Transverse colon (tissue), 4 donors: Measurements from ENCODE around the gene NCK2. TPM values are rescaled to one million over a fixed set of nuclear protein-coding genes. Genes with fewer than 3 reads are reported as not detected.
A peak's percentile ranks its signal among the peaks of the same experiment; 100 is the strongest.

ENCODE experiments used
- DNase-seq: peaks from one replicate; pipeline ENCODE4 v3.0.0-alpha.2; 2019
- H3K27ac ChIP-seq, 4 donors: fragments of 200-600 bp; sonication (generic); 2 replicates each; pipeline ENCODE4 v1.5.1; 2016 to 2018; ENCODE audit warnings: inconsistent platforms in 4 of 4
- H3K27me3 ChIP-seq: fragments of 200-600 bp; sonication (generic); 2 replicates; pipeline ENCODE4 v1.5.1; 2017; ENCODE audit warnings: inconsistent platforms
- H3K36me3 ChIP-seq, 4 donors: fragments of 200-600 bp; sonication (generic); 2 replicates each; pipeline ENCODE4 v1.5.1; 2017 to 2019; ENCODE audit warnings: inconsistent platforms in 4 of 4
- H3K4me1 ChIP-seq, 4 donors: fragments of 200-600 bp; sonication (generic); 2 replicates each; pipeline ENCODE4 v1.5.1; 2017 to 2020; ENCODE audit warnings: inconsistent platforms in 4 of 4
- H3K4me3 ChIP-seq, 4 donors: fragments of 200-600 bp; sonication (generic); 1 replicate in 1 of 4; 2 replicates in 3 of 4; pipeline versions ENCODE4 v1.5.1 to v1.6.1; 2017 to 2019; ENCODE audit warnings: inconsistent platforms in 4 of 4
- H3K9me3 ChIP-seq, 2 donors: fragments of 200-600 bp; sonication (generic); 2 replicates each; pipeline ENCODE4 v1.5.1; 2017 to 2019; ENCODE audit warnings: inconsistent platforms in 2 of 2
- EP300 ChIP-seq: sonication (generic); formaldehyde crosslinking; IDR thresholded peaks from one replicate; pipeline ENCODE4 v1.6.1; 2017; ENCODE audit warnings: antibody characterized with exemption, low read depth
- POLR2A ChIP-seq: fragments of 450-650 bp; IDR thresholded peaks from one replicate; pipeline ENCODE4 v1.6.1; 2016; ENCODE audit warnings: antibody characterized with exemption, mild to moderate bottlenecking, moderate library complexity
- POLR2AphosphoS5 ChIP-seq, 3 donors: sonication (generic); formaldehyde crosslinking; IDR thresholded peaks; one replicate each; pipeline ENCODE4 v1.6.1; 2016; ENCODE audit warnings: antibody characterized with exemption in 3 of 3
- WGBS, 2 donors: methylation state at CpG; one replicate each; pipeline ENCODE4 v1.1.5; 2018; ENCODE audit warnings: low coverage in 1 of 2; 5-methylcytosine and 5-hydroxymethylcytosine counted together
- in situ Hi-C, 4 donors: fragments of 200-750 bp; cut with MboI; loops; one replicate each; pipeline versions ENCODE4 v1.15.0 to v1.15.1; 2017; ENCODE audit warnings: low sequenced_read_pairs in 3 of 4, low pct_ligation_motif_present in 1 of 4, low pct_unique_long_range_greater_than_20kb in 1 of 4
- intact Hi-C: fragments of 100-400 bp; cut with DNase I; formaldehyde crosslinking; loops from one replicate; pipeline ENCODE4 v1.15.1; 2023; ENCODE audit warnings: low total_unique reads
- total RNA-seq, 4 donors: library from RNA; depleted of rRNA; stranded (reverse); fragments of >200 nt; gene quantifications; one replicate each; pipeline ENCODE4 v1.1.0, GENCODE V29; 2016
- TF ChIP-seq, protein P1 (sequence below), 5 experiments: fragments of 200-600 bp in 3 of 5; fragments of 450-650 bp in 2 of 5; sonication (generic) in 3 of 5; IDR thresholded peaks; 1 replicate in 2 of 5; 2 replicates in 3 of 5; pipeline ENCODE4 v1.5.1; 2016 to 2017; ENCODE audit warnings: antibody characterized with exemption in 5 of 5, inconsistent platforms in 3 of 5, mild to moderate bottlenecking in 2 of 5, moderate library complexity in 1 of 5

The NCK2 gene
- total RNA-seq, 4 donors from 2014 or later: 42.2 to 74.1 (median 59.9) TPM

- no peak for TF ChIP-seq EP300
- no peak for TF ChIP-seq POLR2A
- TF ChIP-seq, protein P1, sequence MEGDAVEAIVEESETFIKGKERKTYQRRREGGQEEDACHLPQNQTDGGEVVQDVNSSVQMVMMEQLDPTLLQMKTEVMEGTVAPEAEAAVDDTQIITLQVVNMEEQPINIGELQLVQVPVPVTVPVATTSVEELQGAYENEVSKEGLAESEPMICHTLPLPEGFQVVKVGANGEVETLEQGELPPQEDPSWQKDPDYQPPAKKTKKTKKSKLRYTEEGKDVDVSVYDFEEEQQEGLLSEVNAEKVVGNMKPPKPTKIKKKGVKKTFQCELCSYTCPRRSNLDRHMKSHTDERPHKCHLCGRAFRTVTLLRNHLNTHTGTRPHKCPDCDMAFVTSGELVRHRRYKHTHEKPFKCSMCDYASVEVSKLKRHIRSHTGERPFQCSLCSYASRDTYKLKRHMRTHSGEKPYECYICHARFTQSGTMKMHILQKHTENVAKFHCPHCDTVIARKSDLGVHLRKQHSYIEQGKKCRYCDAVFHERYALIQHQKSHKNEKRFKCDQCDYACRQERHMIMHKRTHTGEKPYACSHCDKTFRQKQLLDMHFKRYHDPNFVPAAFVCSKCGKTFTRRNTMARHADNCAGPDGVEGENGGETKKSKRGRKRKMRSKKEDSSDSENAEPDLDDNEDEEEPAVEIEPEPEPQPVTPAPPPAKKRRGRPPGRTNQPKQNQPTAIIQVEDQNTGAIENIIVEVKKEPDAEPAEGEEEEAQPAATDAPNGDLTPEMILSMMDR (IDR thresholded peaks at IDR 0.05): no peak
- no peak for TF ChIP-seq POLR2AphosphoS5 (IDR thresholded peaks at IDR 0.05)
- intact Hi-C loops: no loop called here
- DNase-seq: no peak
- in situ Hi-C loops: no loop called here
- no peaks in the 10 kb centered on the region for H3K9me3 ChIP-seq
- no peaks in the 10 kb centered on the region for H3K36me3 ChIP-seq
- peak overlapping the region in 1 of 4 donors; percentile 9 for H3K27ac ChIP-seq
- peaks cover 3 to 29% (median 8%) of the 10 kb centered on the region in 4 donors for H3K4me1 ChIP-seq
- no peak overlapping the region for H3K4me3 ChIP-seq
- WGBS, 2 donors: 57 to 64% methylated on average over 3 to 8 of the region's 8 CpGs
- no peaks in the 10 kb centered on the region for H3K27me3 ChIP-seq
Measured at GRCh38 chr2:105858868-105859693, 114.4 kb downstream of the NCK2 start.

DNA sequence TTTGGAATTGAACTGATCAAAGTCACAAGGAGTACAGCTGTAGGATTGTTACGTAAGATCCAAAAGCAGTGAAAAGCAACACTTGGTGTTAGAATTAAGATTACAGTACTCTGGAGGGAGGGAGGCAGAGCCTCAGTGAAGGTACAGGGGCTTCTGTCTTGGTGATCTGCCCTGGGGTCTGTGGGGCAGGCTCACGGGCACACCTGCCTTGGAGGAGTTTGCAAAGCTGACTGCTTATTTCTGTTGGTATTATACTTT, 114.9 kb downstream of the NCK2 start:
- intact Hi-C loops: no loop called here
- Histone ChIP-seq H3K4me1 (peaks cover 3 to 28% (median 8%) of the 10 kb centered on the region in 4 donors), H3K27me3 (no peaks in the 10 kb centered on the region), H3K9me3 (no peaks in the 10 kb centered on the region), H3K4me3 (no peak overlapping the region), H3K27ac (no peak overlapping the region), H3K36me3 (no peaks in the 10 kb centered on the region)
- no peak for TF ChIP-seq POLR2AphosphoS5 (IDR thresholded peaks at IDR 0.05)
- no peak for TF ChIP-seq POLR2A
- TF ChIP-seq EP300: no peak
- TF ChIP-seq, protein P1 (IDR thresholded peaks at IDR 0.05): no peak
- in situ Hi-C loops: no loop called here
- no peak for DNase-seq
- 87 to 94% methylated on average over 2 of the region's 2 CpGs for WGBS, 2 donors

- Histone ChIP-seq H3K36me3 (no peaks in the 10 kb centered on the region), H3K4me3 (no peak overlapping the region), H3K9me3 (no peaks in the 10 kb centered on the region), H3K27ac (no peak overlapping the region), H3K4me1 (peaks cover 3 to 28% (median 8%) of the 10 kb centered on the region in 4 donors), H3K27me3 (no peaks in the 10 kb centered on the region)
- intact Hi-C loops: no loop called here
- in situ Hi-C loops: no loop called here
- DNase-seq: no peak
- TF ChIP-seq, protein P1 (IDR thresholded peaks at IDR 0.05): no peak
- TF ChIP-seq EP300: no peak
- TF ChIP-seq POLR2A: no peak
- TF ChIP-seq POLR2AphosphoS5 (IDR thresholded peaks at IDR 0.05): no peak
- WGBS, 2 donors: 92 to 97% methylated on average over 2 to 10 of the region's 10 CpGs
Measured at GRCh38 chr2:105860567-105860966, 115.9 kb downstream of the NCK2 start.

GRCh38 chr2:105861200-105861599, 116.5 kb downstream of the NCK2 start:
- WGBS, 2 donors: 50 to 64% methylated on average over 3 to 7 of the region's 7 CpGs
- no peaks in the 10 kb centered on the region for H3K27me3 ChIP-seq
- H3K9me3 ChIP-seq: no peaks in the 10 kb centered on the region
- DNase-seq: no peak
- no peak overlapping the region for H3K27ac ChIP-seq
- in situ Hi-C loops: no loop called here
- intact Hi-C loops: no loop called here
- H3K4me1 ChIP-seq: peaks cover 3 to 25% (median 6%) of the 10 kb centered on the region in 4 donors
- TF ChIP-seq POLR2AphosphoS5 (IDR thresholded peaks at IDR 0.05): no peak
- TF ChIP-seq POLR2A: no peak
- TF ChIP-seq, protein P1 (IDR thresholded peaks at IDR 0.05): no peak
- no peak for TF ChIP-seq EP300
- no peaks in the 10 kb centered on the region for H3K36me3 ChIP-seq
- H3K4me3 ChIP-seq: no peak overlapping the region
